ENCODE results near the gene HDGFL2.

Gene HDGFL2

DNA sequence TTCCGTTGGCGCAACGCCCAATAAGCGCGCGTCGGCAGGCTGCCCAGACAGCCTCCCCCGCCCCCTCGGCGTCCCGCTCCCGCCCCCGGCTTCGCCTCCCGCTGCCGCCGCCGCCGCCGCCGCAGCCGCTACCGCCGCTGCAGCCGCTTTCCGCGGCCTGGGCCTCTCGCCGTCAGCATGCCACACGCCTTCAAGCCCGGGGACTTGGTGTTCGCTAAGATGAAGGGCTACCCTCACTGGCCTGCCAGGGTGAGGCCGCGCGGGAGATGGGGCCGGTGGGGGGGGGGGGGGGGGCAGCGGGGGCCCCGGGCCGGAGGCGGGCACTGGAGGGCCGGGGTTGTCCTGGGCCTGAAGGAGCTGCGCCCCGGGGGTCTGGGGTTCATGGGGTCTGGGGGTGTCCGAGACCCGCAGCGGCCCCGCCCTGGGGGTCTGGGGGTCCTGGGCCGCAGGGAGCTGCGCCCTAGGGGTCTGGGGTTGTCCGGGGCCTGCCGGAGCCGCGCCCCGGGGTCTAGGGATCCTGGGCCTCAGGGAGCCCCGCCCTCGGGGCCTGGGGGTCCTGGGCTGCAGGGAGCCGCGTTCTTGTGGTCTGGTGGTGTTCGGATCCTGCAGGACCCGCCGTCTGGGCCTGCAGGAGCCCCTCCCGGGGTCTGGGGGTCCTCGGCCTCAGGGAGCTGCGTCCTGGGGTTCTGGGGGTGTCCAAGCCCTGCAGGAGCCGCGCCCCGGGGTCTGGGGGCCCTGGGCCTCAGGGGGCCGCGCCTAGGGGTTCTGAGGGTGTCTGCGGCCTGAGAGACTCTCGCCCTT, at the start of gene HDGFL2:
Gene HDGFL2 (plus strand): TSS at position 124 of the 801 bp plus-strand sequence. CDS start 54 bp downstream, at position 178.
- DNase-seq: no peak

DNA sequence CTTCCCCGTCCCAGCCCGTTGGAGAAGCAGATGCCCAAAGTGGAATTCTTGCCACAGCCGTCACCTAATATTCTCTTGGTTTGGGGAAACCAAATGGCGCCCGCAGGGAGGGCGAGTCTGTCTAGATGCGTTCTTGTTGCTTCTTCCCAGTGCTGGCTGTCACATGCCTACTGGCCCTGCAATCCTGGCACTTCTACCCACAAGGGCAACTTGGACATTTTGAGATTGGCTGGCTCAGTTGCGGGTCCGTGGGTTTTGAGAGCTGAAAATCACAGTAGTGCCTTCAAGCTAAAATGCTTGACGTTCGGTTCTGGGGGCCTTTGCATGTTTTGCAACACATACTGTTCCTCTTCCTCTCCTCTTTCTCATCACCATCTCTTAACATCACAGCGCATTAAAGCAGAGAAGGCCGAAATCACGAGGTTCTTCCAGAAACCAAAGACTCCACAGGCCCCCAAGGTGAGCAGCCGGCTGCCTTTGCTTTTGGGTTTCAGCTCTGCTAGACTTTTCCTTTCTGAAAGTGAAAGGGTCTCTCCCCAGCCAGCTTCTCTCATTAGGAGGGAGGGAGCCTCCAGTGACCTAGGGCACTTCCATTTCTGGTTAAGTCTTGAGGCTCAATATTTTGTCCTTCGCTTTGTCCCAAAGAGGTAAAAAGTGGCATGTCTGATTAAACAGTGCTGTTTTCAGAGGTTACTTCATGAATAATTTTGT, 48.5 kb upstream of the HDGFL2 start:
- no peak for DNase-seq

GRCh38 chr19:4425537-4425936, 46.6 kb upstream of the HDGFL2 start:
- DNase-seq: no peak

- DNase-seq: no peak
These were observed 43.6 kb upstream of the HDGFL2 start for GRCh38 chr19:4428326-4428975.

DNA sequence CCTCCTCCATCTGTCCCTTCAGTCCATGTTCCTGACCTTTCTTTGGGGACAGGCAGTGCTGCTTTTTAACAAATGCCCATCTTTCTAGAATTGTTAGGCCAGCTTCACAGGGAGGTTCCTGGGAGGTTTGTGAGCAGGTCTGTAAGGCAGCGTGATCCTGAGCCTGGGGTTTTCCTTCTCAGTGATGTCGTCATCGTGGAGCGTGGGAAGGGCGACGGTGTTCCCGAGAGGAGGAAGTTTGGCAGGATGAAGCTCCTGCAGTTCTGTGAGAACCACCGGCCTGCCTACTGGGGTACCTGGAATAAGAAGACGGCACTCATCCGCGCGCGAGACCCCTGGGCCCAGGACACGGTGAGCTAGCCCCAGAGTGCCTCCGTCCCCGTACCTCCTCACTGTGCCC, 42.8 kb upstream of the HDGFL2 start:
- DNase-seq: no peak

DNA sequence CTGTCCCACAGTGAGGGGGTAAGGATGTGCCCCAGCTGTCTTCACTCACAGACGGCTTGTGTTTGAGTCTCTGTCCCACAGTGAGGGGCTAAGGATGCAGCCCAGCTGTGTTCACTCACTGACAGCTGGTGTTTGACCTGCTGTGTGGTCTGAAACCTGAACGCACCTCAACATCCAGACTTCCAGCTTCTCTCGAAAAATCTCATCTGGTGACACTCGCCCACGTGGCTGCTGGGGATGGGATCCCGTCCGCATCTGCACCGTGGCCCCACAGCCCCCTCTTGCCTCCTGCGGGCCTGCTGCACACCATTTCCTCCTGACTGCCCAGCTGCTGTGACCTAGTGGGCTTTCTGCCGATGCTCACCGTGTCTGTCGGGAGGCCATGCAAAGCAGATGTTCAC, 42.3 kb upstream of the HDGFL2 start:
- DNase-seq: no peak

- DNase-seq: no peak
These were observed 41.3 kb upstream of the HDGFL2 start for GRCh38 chr19:4430760-4431159.

- no peak for DNase-seq
These were observed 40.8 kb upstream of the HDGFL2 start for GRCh38 chr19:4431296-4431695.

GRCh38 chr19:4431808-4432674, 40.1 kb upstream of the HDGFL2 start:
- DNase-seq: no peak

DNA sequence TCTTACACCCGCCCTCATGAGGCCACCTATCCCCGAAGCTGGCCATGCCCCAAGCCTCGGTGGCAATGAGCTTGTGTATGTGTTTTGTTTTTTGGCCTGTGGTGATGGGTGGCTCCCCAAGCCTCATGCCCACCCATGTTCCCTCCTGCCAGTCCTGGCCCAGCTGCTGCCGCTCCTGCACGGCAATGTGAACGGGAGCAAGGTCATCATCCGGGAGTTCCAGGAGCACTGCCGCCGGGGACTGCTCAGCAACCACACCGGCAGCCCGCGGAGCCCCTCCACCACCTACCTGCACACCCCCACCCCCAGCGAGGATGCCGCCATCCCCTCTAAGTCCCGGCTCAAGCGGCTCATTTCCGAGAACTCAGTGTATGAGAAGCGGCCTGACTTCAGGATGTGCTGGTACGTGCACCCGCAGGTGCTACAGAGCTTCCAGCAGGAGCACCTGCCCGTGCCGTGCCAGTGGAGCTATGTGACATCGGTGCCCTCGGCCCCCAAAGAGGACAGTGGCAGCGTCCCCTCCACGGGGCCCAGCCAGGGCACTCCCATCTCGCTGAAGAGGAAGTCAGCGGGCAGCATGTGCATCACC, 39.1 kb upstream of the HDGFL2 start:
- no peak for DNase-seq

DNA sequence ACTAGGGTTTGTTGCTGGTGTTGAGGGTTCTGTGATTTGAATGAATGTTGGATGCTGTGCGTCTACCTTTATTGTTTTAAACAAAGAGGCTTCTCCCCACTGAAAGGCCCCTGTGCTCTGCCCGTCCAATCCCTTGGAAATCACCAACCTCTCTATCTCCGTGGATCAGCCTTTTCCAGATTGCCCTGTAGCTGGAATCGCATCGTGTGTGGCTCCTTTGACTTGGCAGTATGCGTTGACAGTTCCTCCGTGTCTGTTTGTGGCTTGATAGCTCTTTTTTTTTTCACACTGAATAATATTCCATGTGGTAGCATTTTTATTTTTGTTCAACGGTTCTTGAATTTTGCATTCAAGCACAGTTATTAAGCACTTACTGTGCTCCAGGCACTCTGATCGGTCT, 37.7 kb upstream of the HDGFL2 start:
- no peak for DNase-seq

- no peak for DNase-seq
These were observed 35.9 kb upstream of the HDGFL2 start for GRCh38 chr19:4436231-4436630.

- DNase-seq: no peak
These were observed 35.0 kb upstream of the HDGFL2 start for GRCh38 chr19:4437103-4437502.

- no peak for DNase-seq
These were observed 32.9 kb upstream of the HDGFL2 start for GRCh38 chr19:4439243-4439642.

- DNase-seq: no peak
These were observed 29.9 kb upstream of the HDGFL2 start for GRCh38 chr19:4441994-4442818.

- no peak for DNase-seq
These were observed 29.3 kb upstream of the HDGFL2 start for GRCh38 chr19:4442819-4443146.

GRCh38 chr19:4443188-4443587, 28.9 kb upstream of the HDGFL2 start:
- DNase-seq: no peak

DNA sequence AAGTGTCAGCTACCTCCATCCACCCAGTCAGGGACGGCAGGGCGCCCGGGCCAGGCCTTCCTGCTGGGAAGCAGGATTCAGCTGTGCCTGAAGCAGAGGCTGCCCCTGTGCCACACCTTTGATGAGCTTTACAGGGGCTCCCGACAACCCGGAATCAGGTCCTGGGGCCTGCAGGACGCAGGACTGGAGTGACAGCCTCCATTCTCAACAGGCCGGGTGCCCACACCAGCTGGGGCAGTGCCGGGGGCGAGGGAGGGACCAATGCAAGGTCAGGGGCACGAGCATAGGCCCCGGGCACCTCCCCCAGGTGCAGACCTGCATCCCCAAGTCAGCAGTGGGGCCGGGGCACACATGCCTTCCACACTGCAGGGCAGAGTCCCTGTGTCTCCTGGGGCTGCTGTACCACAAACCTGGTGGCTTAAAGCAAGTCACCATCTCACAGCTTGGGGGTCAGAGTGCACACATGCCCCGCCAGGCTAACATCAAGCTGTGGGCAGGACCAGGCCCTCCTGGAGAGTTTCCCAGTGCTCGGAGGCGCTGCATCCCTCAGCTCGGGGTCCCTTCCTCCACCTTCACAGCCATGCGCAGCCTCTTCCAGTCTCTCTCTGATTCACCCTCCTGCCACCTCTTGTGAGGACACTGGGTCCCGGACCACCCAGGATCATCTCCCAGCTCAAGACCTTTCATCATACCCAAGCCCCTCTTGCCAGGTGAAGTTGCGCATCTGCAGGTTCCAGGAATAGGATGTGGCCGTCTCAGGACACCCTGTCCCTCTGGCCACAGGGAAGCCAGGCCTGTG, 27.9 kb upstream of the HDGFL2 start:
- DNase-seq: no peak

DNA sequence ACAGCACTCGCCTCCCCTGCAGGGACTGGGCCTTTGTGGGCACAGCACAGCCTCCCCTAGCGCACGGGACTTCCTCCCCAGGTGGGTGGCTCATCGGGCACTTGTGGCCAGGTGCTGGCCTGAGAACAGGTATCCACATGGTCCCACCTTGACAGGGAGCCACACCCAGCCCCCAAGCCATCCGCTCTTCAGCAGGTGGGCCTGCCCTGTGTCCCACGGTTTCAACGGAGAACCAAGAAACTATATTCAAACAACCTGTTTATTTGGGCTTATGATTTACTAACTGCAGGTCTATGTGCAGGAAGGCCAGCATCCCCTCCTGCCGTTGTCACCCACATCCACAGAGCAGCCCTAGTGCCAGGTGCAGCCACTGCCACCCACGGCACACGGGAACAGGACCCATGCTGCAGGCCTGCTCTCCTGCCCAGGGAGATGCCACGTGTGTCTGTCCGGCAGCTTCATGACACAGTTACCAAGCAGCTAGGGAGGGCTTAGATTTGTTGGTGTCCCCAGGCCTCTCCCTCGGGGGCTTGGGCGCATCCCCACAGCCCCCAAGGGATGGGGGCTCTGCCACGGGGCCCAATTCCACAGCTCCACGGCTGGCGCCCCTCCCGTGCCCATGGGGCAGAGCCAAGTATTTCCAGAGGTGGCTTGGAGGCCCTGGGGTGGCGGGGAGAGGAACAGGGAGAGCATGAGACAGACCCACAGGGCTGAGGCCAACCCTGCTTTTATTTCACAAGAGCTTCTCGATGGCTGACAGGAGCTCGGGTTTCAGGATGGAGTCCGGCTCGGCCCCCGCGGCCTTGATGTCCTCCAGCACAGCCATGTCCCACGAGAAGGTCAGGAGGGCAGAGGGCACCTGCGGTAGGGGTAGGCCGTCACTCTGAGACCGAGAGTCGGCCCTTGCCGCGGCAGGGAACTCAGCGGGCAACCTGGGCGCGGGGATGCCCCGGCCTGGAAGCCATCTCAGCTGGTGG, 27.0 kb upstream of the HDGFL2 start:
- DNase-seq: no peak

Measured in retina (tissue), 1 donor.